ENCODE data around the gene C2orf72.
"Not testable (repeated sequence)": the region's sequence is repeated elsewhere in the genome, so short reads cannot be mapped to it uniquely, and the experiment has no call there.

C2orf72 gene

DNA sequence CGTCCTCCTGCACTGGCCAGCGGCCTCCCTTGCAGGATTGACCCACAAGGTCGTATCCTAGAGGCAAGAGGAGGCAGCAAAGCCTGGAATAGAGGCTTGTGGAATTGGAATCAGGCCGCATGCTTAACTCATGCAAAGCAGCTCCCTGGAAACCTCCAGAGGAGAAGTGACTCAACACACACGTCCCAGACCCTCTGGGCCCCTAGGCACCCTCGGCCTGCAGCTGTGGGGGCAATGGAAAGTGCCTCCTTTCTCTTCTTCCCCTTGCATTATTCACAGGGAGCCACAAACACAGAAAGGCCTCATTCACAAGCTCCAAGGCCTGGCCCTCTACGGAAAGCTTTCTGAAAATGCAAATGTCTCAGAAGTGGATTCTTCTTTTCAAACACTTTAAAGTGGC is 21.8 kb upstream of the C2orf72 start:
- DNase-seq (ENCODE audit: low spot score): no peak

- DNase-seq (ENCODE audit: low spot score): no peak
Measured at GRCh38 chr2:231015926-231016325, 21.4 kb upstream of the C2orf72 start.

GRCh38 chr2:231016566-231017230 is 20.6 kb upstream of the C2orf72 start:
- no peak for DNase-seq (ENCODE audit: low spot score)

- DNase-seq (ENCODE audit: low spot score): no peak
Measured at GRCh38 chr2:231017231-231017598, 20.1 kb upstream of the C2orf72 start.

DNA sequence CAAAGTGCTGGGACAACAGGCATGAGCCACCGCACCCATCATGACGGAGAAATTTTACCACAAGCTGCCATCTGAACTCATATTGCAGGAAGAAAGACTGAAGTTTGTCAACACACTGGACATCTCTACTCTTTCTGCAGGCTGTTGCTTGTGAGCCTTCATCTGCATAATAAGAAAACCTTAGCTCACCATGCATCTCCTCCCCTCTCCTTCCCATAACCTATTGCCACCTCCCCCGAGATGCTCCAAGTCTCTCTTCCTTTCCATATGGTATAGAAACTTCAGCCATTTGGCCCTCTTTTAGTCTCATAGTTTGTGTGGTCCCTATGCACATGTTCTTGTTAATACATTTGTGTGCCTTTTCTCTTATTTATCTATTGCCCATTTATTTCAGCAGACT is 19.1 kb upstream of the C2orf72 start:
- no peak for DNase-seq (ENCODE audit: low spot score)

- not testable (repeated sequence) for DNase-seq (ENCODE audit: low spot score)
Measured at GRCh38 chr2:231025059-231025458, 12.3 kb upstream of the C2orf72 start.

DNA sequence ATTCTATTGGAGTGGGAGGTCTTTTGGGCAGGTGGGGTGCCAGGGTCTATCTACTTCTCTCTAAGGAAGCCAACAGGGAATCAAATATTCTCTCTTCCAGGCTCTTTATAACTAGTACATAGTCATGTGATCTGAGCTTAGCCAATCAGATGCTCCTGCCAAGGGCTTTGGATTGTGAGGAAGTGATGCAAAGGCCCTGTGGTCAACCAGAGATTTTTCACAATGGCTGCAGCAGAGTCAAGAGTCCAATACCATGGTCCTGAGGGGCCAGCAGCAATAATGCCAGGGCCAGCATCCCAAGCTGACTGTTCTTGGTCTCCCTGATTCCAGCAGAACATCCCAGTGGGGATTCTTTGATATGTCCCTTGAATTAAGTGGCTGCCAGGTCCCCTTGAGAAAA is 8.4 kb upstream of the C2orf72 start:
- no peak for DNase-seq (ENCODE audit: low spot score)

DNA sequence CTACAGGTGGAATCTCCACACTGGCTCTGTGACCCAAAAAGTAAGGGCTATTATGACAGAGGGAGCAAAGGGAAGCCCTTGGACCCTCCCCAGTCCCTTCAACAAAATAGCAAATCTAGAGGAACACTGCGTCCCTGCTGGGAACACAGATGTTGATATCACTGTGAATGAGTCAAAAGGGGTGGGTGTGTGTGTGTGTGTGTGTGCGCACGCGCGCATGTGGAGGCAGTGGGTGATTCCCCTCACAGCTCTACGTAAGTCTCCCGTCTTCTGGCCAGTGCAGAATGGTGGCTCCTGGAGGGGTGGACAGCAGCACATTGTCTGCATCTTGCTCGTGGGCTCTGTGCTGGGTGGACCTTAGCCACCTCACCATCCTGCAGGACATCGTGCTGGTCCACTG is 7.8 kb upstream of the C2orf72 start:
- DNase-seq (ENCODE audit: low spot score): no peak

DNA sequence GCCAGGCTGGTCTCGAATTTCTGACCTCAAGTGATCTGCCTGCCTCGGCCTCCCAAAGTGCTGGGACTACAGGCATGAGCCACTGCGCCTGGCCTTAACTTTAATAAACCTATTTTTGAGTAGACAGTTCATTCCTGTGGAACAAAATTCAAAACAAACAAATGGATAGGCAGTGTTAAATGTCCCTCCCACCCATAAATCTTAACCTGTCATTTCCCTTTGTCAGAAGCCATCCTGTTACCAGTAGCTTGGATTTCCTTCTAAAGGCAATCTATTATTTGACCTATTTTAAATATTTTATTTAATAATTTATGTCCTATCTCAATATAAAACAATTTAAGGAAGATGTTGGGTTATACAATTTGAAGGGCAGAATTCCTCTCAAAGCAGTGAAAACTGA is 6.6 kb upstream of the C2orf72 start:
- no peak for DNase-seq (ENCODE audit: low spot score)

- DNase-seq (ENCODE audit: low spot score): no peak
Measured at GRCh38 chr2:231032575-231033140, 4.7 kb upstream of the C2orf72 start.

DNA sequence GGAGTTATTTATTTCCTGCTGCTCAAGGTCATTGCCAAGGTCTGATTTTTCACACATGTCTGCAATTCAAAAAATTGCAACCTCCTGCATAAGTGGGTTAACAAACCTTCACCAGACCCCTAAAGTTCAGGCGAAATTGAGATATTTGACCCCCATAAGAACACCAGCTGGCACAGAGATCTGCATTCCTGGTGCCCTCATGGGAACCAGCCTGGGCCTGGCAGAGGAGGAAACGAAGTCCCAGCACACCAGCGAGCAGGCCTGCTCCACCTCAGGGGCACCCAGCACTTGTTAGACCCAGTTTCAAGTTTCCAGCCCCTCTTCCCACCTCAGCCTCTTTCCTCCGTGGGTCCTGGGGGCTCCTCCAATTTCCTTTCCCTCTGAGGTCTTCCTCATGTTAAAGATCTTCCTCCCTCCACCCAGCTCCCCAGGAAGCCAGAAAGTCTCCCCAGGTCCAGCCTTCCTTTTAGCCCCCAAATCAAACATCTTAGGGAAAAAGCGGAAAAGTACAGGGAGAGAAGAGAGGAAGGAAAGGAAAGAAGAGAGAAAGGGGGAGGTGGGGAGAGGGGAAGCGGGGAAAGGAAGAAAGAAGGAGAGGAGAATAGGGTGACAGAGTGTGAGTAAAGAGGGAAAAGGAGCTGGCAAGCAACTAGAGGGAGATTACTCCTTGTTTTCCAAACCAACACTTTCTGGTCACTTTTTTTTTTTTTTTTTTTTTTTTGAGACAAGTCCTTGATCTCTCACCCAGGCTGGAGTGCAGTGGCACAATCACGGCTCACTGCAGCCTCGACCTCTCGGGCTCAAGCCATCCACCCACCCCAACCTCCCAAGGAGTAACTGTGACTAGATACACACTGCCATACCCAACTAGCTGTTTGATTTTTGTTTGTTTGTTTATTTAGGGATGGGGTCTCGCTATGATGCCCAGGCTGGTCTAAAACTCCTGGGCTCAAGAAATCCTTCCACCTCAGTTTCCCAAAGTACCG is 3.9 kb upstream of the C2orf72 start:
- no peak for DNase-seq (ENCODE audit: low spot score)

DNA sequence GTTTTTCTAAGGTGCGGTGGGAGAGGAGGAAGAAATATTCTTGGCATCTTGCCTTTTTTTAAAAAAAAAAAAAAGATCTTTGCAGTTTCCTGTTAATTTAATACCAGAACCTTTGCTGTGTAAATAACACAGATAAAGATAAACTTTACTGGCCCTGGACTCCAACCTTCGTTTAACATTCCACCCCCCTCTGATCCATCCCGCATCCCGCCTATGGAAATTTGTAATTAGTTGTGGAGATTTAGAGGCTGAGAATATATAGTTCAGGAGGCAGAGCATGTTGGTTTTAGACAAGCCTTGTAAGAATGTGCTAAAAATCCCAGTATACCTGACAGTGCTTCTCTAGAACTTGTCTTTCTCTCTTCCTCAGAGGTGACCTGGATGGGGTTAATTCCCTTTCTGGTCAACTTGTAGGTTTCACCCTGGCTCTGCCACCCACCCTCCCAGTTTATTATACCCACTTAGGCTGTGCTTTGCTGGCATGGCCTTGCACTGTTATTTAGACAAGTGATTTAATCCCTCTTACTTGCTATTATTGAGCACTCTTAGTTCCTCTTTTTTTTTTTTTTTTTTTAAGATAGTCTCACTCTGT is 2.9 kb upstream of the C2orf72 start:
- no peak for DNase-seq (ENCODE audit: low spot score)

GRCh38 chr2:231036131-231036530 is 1.2 kb upstream of the C2orf72 start:
- no peak for DNase-seq (ENCODE audit: low spot score)

DNA sequence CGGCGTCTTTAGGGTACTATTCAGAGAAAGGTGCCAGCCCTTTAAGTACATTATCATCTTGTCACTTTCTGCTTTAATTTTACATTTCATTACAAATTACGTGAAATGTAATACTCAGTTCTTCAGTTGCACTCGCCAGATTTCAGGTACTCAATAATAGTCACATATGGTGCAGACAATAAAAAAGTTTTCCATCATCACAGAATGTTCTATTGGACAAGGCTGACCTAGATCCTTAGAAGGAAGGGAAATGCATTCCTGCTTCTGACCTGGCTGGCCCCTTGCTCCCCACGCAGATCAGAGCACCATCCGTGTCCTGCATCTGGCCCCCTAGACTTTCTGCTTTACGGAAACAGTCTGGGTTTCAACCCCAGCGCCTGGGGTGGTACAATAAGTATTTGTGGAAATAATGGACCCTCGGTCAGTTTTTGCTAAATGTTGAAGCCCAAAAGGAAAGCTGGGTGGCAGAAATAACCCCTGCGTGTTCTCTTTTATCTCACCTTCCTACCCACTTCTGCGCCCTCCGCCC is 681 bp upstream of the C2orf72 start:
- DNase-seq (ENCODE audit: low spot score): no peak

DNA sequence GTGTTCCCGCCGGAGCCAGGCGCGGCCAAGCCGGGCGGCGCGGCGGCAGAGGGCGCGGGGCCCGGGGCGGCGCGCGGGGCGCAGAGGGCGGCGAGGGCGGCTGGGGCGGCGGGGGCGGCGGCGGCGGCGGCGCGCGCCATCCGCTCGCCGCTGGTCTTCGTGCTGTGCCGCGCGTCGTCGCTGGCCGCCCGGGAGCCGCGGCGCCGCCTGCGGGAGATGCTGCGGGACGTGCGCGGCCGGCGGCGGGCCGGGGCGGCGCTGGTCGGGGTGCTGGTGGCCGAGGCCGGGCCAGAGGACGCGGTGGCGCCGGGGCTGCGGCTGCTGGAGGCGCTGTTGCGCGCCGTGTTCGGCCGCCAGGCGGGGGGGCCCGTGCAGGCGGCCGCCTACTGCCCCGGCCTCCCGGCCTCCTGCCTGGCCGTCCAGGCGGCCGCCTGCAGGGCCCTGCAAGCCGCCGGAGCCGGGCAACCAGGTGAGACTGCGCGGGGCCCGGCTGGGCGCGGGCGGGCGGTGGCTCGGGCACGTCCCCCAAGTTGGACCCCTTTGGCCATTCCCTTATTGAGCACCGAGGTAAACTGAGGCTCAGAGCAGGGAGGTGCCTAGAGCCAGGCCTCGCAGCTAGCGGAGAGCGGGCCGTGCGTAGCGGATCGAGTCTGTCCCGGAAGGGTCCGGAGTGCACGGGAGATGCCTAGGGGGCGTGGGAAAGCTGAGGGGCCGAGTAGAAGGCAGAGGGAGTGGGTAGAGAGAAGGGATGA is 584 bp downstream of the C2orf72 start:
- DNase-seq (ENCODE audit: low spot score): peak; percentile 56

DNA sequence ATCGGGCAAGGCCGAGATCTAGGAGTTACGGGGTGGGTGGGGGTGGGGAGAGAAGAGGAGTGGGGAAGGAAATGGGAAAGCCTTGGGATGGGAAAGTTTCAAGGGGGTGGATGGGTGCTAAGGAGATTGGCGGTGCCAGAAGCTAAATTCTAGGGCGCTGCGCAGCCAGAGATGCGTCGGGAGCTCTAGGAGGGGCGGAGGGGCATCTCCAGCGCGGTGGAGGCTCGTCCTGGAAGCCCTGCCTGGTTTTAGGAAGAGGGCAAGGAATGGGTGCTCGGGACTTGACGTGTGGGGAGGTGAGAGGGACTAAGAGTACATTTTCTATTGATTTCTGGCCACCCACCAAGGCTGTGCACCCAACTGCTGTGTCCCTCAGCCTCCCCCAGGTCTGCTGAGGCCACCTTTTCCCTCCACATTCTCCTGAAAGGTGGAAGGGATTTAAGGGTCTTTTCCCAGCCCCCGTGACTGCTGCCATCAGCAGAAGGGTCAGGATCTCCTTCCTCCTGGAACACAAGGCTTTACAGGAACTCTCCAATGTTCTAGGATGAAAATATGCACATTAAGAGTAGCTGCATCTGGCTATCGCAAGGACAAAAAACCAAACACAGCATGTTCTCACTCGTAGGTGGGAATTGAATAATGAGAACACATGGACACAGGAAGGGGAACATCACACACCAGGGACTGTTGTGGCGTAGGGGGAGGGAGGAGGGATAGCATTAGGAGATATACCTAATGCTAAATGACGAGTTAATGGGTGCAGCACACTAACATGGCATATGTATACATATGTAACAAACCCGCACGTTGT is 1.4 kb downstream of the C2orf72 start:
- DNase-seq (ENCODE audit: low spot score): no peak

DNA sequence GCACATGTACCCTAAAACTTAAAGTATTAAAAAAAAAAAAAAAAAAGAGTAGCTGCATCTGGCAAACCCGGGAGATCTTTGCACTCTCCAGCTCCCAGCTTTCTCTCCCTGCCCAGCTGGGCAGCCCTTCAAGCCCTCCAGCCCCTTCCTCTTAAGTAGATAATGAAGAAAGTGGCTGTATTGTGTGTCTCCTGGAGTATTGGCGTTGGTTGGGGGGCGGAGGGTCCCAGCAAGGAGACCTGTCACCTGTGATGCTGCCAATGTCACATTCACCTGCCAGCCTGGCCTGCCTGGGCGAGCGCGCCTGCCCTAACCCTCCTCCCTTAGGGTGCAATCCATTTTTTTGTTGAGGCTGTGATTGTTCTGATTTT is 2.0 kb downstream of the C2orf72 start:
- DNase-seq (ENCODE audit: low spot score): no peak

DNA sequence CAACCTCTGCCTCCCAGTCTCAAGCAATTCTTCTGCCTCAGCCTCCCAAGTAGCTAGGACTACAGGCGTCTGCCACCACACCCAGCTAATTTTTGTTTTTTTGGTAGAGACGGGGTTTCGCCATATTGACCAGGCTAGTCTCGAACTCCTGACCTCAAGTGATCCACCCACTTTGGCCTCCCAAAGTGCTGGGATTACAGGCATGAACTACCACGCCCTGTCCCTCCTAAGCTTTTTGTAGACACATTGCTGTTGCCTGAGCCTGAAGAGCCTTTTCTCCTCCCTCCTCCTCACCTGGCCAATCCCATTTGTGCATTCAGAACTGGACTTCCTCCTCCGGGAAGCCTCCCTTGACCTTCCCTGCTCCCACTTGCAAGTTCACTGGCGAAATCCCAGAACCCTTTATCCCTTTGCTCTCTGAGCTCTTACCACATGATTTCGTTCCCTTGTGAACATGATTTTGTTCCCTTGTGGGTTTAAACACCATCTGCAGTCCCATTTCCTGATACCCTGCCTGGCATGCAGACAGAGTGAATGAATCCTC is 2.6 kb downstream of the C2orf72 start:
- DNase-seq (ENCODE audit: low spot score): no peak

DNA sequence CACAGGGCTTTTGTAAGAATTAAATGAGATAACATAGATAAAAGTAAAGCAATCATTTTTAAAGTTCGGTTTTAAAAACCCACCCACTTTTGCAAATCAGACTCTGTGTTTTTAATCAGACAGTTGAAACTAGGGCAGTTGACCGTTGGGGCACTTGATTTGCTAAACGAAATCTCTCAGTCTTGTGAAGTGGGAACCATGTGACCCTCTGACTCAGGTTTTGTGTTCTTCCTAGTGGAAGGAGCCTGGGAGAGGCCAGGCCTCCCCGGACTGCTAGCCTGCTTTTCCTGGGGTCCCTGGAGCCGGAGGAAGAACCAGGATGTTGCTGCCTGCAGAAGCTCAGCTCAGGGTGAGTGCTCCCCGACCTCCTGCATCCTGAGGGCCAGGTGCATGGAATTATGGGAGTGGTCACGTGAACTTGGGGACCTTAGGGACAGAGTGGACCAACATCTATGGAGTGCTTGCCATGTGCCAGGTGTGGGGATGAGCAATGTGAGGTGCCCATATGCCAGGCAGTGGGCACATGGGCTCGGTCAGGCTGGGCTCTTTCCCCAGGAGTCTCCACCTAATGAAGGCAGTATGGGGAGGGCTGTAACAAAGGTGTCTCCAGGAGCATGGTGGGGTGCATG is 3.9 kb downstream of the C2orf72 start:
- DNase-seq (ENCODE audit: low spot score): no peak

DNA sequence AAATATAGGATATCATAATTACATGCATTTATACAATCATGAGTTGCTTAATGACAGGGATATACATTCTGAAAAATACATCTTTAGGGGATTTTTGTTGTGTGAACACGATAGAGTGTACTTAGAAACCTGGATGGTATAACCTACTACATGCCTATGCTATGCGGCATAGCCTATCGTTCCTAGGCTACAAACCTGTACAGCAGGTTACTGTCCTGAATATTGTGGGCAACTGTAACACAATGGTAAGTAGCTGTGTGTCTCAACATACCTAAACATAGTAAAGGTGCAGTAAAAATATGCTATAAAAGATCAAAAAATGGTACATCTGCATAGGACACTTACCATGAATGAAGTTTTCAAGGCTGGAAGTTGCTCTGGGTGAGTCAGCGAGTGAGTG is 6.5 kb downstream of the C2orf72 start:
- DNase-seq (ENCODE audit: low spot score): no peak
